ENCODE measurements around the gene GFRA3.
"Not testable (repeated sequence)": the region's sequence is repeated elsewhere in the genome, so short reads cannot be mapped to it uniquely, and the experiment has no call there.

The GFRA3 gene

GRCh38 chr5:138257583-138257982 lies 16.8 kb downstream of the GFRA3 start:
- no peak for DNase-seq
- in situ Hi-C loops (cut with MboI; ENCODE audit: low pct_unique_long_range_greater_than_20kb, low sequenced_read_pairs) = no loop called here

- in situ Hi-C loops (cut with MboI; ENCODE audit: low pct_unique_long_range_greater_than_20kb, low sequenced_read_pairs) = no loop called here
- no peak for DNase-seq
These were observed 21.5 kb downstream of the GFRA3 start for GRCh38 chr5:138252944-138253343.

GRCh38 chr5:138247800-138248199 lies 26.6 kb downstream of the GFRA3 start:
- DNase-seq; in situ Hi-C loops (cut with MboI; ENCODE audit: low pct_unique_long_range_greater_than_20kb, low sequenced_read_pairs): not testable (repeated sequence)

GRCh38 chr5:138246822-138247221 lies 27.6 kb downstream of the GFRA3 start:
- in situ Hi-C loops (cut with MboI; ENCODE audit: low pct_unique_long_range_greater_than_20kb, low sequenced_read_pairs) = no loop called here
- DNase-seq = no peak

GRCh38 chr5:138246334-138246733 lies 28.1 kb downstream of the GFRA3 start:
- in situ Hi-C loops (cut with MboI; ENCODE audit: low pct_unique_long_range_greater_than_20kb, low sequenced_read_pairs) = no loop called here
- DNase-seq = no peak

GRCh38 chr5:138245717-138246116 lies 28.7 kb downstream of the GFRA3 start:
- DNase-seq = no peak
- in situ Hi-C loops (cut with MboI; ENCODE audit: low pct_unique_long_range_greater_than_20kb, low sequenced_read_pairs) = no loop called here

GRCh38 chr5:138243794-138244193 lies 30.6 kb downstream of the GFRA3 start:
- in situ Hi-C loops (cut with MboI; ENCODE audit: low pct_unique_long_range_greater_than_20kb, low sequenced_read_pairs) = no loop called here
- no peak for DNase-seq

- peak; percentile 43 for DNase-seq
- in situ Hi-C loops (cut with MboI; ENCODE audit: low pct_unique_long_range_greater_than_20kb, low sequenced_read_pairs) = no loop called here
These were observed 32.5 kb downstream of the GFRA3 start for GRCh38 chr5:138241688-138242571.

GRCh38 chr5:138240650-138241385 lies 33.6 kb downstream of the GFRA3 start:
- in situ Hi-C loops (cut with MboI; ENCODE audit: low pct_unique_long_range_greater_than_20kb, low sequenced_read_pairs) = no loop called here

GRCh38 chr5:138238034-138238433 lies 36.4 kb downstream of the GFRA3 start:
- no peak for DNase-seq
- in situ Hi-C loops (cut with MboI; ENCODE audit: low pct_unique_long_range_greater_than_20kb, low sequenced_read_pairs) = no loop called here

More at GRCh38 chr5:138240650-138241385, 33.6 kb downstream of the GFRA3 start:
- peak; percentile 70 for DNase-seq

- in situ Hi-C loops (cut with MboI; ENCODE audit: low pct_unique_long_range_greater_than_20kb, low sequenced_read_pairs) = no loop called here
- no peak for DNase-seq
These were observed 39.8 kb downstream of the GFRA3 start for GRCh38 chr5:138234651-138235050.

GRCh38 chr5:138233280-138233679 lies 41.1 kb downstream of the GFRA3 start:
- in situ Hi-C loops (cut with MboI; ENCODE audit: low pct_unique_long_range_greater_than_20kb, low sequenced_read_pairs) = no loop called here
- no peak for DNase-seq

GRCh38 chr5:138230981-138231589 lies 43.3 kb downstream of the GFRA3 start:
- peak; percentile 81 for DNase-seq
- in situ Hi-C loops (cut with MboI; ENCODE audit: low pct_unique_long_range_greater_than_20kb, low sequenced_read_pairs) = no loop called here

- in situ Hi-C loops (cut with MboI; ENCODE audit: low pct_unique_long_range_greater_than_20kb, low sequenced_read_pairs) = no loop called here
- DNase-seq = no peak
These were observed 44.2 kb downstream of the GFRA3 start for GRCh38 chr5:138230261-138230660.

GRCh38 chr5:138229387-138229786 lies 45.0 kb downstream of the GFRA3 start:
- in situ Hi-C loops (cut with MboI; ENCODE audit: low pct_unique_long_range_greater_than_20kb, low sequenced_read_pairs) = no loop called here
- no peak for DNase-seq

- in situ Hi-C loops (cut with MboI; ENCODE audit: low pct_unique_long_range_greater_than_20kb, low sequenced_read_pairs) = no loop called here
- DNase-seq = no peak
These were observed 47.5 kb downstream of the GFRA3 start for GRCh38 chr5:138226910-138227309.

- DNase-seq = no peak
- in situ Hi-C loops (cut with MboI; ENCODE audit: low pct_unique_long_range_greater_than_20kb, low sequenced_read_pairs) = no loop called here
These were observed 49.7 kb downstream of the GFRA3 start for GRCh38 chr5:138224712-138225111.

- DNase-seq = no peak
- in situ Hi-C loops (cut with MboI; ENCODE audit: low pct_unique_long_range_greater_than_20kb, low sequenced_read_pairs) = no loop called here
These were observed 50.9 kb downstream of the GFRA3 start for GRCh38 chr5:138223532-138223931.

GRCh38 chr5:138216799-138217198 lies 57.6 kb downstream of the GFRA3 start:
- no peak for DNase-seq
- in situ Hi-C loops (cut with MboI; ENCODE audit: low pct_unique_long_range_greater_than_20kb, low sequenced_read_pairs) = no loop called here

Measured in KBM-7 (cell line).